Measurements from ENCODE around the gene RCVRN.
"Not testable (repeated sequence)": the region's sequence is repeated elsewhere in the genome, so short reads cannot be mapped to it uniquely, and the experiment has no call there.

RCVRN gene

DNA sequence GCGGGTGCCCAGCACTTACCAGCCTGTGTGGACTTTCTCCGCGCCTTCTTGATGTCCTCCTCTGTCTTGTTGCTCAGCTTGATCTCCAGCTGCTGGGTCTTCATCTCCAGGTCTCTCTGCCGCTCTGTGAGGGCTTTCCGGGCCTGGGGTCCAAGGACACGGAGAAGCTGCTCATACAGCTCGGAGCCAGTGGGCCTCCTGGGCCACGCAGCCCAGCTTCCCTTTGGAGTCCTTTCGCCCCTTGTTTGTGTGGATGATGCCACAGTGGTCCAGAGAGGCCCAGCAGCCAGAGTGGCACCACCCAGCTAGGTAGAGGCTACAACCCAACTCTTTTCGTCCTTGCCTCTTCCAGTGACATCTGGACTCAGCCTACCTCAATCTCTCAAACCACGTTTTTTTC, 20.4 kb upstream of the RCVRN start:
- TF ChIP-seq, protein P1, sequence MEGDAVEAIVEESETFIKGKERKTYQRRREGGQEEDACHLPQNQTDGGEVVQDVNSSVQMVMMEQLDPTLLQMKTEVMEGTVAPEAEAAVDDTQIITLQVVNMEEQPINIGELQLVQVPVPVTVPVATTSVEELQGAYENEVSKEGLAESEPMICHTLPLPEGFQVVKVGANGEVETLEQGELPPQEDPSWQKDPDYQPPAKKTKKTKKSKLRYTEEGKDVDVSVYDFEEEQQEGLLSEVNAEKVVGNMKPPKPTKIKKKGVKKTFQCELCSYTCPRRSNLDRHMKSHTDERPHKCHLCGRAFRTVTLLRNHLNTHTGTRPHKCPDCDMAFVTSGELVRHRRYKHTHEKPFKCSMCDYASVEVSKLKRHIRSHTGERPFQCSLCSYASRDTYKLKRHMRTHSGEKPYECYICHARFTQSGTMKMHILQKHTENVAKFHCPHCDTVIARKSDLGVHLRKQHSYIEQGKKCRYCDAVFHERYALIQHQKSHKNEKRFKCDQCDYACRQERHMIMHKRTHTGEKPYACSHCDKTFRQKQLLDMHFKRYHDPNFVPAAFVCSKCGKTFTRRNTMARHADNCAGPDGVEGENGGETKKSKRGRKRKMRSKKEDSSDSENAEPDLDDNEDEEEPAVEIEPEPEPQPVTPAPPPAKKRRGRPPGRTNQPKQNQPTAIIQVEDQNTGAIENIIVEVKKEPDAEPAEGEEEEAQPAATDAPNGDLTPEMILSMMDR (IDR thresholded peaks at IDR 0.05; ENCODE audit: insufficient read depth, low read depth, low read length, missing control alignments), result no peak
- DNase-seq (ENCODE audit: low read depth), result no peak
- no peak overlapping the region for H3K4me3 ChIP-seq (ENCODE audit: low read depth, low read length)

DNA sequence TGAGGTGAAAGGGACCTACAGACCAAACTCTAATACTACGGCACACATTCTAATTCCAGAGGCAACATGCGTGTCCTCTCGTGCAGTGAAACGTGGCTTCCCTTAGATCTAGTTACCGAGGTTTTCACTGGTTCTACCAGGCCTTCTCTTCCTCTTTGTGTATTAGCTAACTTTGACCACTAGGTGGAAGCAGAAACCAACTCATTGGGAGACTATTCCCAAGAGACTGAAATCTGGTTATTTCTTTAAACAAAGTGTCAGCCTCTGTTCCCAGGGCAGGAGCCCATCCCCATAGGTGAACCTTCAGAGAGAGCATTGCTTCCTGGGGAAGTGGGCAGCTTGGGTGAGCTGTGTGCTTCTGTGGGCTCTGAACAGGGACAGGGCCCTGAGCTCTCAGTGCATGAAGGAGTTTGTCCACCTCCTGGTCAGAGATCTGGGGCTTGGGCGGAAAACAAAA, 19.7 kb upstream of the RCVRN start:
- peak; percentile 73 for DNase-seq (ENCODE audit: low read depth)
- no peak overlapping the region for H3K4me3 ChIP-seq (ENCODE audit: low read depth, low read length)
- TF ChIP-seq, protein P1 (IDR thresholded peaks at IDR 0.05; ENCODE audit: insufficient read depth, low read depth, low read length, missing control alignments), result peak; percentile 82

DNA sequence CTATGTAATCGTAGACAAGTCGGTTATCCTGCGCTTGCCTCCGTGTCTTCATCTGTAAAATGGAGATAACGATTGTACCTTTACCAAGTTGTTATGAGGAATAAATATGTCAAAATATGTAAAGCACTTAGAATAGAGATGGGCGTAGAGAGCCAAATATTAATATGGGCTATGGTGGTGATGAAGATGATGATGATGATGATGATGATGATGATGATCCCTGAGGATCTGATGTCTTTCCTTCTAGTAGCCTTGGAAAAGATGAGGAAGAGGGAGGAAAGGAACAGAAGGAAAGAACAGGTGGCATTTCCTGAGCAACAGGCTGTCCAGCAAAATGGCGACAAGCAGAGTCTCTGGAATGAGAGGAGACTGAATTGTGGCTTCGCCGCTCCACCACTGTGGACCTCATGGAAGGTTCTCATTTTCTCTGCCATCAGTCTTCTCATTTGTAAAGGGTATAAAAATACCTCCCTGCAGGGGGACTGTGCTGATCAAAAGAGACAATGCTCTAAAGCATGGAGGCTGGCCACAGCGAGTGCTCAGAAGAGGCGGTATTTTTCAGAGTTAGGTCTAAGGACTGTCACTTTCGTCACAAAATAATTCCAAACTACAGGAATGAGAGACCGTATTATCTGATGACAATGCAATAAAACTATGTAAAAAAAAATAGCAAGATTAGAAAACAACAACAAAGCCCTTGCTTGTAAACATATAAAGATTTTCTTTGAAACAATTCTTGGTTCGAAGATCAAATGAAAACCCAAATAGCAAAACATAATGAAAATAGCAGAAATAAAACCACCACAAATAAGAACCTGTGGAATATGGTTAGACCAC, 17.2 kb upstream of the RCVRN start:
- no peak overlapping the region for H3K4me3 ChIP-seq (ENCODE audit: low read depth, low read length)
- TF ChIP-seq, protein P1 (IDR thresholded peaks at IDR 0.05; ENCODE audit: insufficient read depth, low read depth, low read length, missing control alignments), result no peak
- no peak for DNase-seq (ENCODE audit: low read depth)

DNA sequence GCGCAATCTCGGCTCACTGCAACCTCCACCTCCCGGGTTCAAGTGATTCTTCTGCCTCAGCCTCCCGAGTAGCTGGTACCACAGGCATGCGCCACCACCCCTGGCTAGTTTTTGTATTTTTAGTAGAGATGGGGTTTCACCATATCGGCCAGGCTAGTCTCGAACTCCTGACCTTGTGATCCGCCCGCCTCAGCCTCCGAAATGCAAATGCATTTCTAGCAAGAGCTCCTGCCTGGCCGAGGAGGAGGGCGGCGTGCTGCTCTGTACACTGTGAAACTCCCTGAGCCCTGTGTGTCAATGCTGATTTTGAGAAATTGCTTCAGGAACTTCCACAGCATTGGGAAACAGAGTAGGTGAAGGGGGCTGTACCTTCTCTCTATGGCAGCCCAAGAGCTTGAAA, 16.1 kb upstream of the RCVRN start:
- not testable (repeated sequence) for H3K4me3 ChIP-seq (ENCODE audit: low read depth, low read length); DNase-seq (ENCODE audit: low read depth)

DNA sequence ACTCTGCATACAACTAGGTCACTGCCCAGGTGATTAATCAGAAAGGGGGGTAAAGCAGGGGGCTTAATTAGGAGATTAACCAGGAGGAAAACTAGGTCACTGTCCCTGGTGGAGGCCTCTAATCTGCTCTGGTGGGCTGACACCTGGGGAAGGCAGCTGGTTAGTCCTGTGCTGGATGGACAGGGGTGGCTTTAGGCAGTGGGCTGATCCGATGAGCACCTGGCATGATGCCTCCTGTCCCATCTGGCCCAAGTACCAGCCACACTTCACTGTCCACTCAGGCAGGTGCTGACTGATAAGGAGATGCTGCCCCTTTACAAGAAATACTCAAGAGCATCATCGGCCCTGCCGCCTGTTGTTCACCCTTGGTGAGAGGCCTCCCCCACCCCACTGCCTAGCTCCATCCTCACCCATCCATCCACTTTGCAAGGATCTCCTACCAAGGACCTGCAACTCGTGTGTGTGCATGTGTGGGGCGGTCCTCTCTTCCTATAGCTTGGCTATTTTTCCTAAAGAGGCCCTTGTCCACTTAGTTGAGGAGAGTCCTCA, 13.8 kb upstream of the RCVRN start:
- no peak for DNase-seq (ENCODE audit: low read depth)
- TF ChIP-seq, protein P1 (IDR thresholded peaks at IDR 0.05; ENCODE audit: insufficient read depth, low read depth, low read length, missing control alignments), result no peak

DNA sequence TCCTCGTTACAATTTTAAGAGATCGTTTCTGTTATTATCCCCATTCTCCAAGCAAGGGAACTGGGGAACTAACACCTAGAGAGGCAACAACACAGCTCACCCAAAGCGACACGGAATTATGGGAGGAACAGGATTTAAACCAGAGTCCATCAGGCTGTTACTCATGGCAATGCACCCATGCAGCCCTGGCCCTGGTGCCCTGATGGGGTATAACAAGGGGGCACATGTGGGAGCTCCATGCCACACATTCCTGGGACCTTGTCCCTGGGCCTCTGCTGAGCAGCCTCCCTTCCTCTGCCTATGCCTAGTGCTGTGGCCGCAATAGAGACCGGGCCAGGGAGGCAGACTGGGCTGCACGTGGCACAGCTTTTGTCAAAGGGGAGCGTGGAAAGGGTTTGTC, 13.3 kb upstream of the RCVRN start:
- TF ChIP-seq, protein P1 (IDR thresholded peaks at IDR 0.05; ENCODE audit: insufficient read depth, low read depth, low read length, missing control alignments), result no peak
- H3K4me3 ChIP-seq (ENCODE audit: low read depth, low read length), result no peak overlapping the region
- DNase-seq (ENCODE audit: low read depth), result no peak

More for the DNA sequence above, 13.8 kb upstream of the RCVRN start:
- no peak overlapping the region for H3K4me3 ChIP-seq (ENCODE audit: low read depth, low read length)

DNA sequence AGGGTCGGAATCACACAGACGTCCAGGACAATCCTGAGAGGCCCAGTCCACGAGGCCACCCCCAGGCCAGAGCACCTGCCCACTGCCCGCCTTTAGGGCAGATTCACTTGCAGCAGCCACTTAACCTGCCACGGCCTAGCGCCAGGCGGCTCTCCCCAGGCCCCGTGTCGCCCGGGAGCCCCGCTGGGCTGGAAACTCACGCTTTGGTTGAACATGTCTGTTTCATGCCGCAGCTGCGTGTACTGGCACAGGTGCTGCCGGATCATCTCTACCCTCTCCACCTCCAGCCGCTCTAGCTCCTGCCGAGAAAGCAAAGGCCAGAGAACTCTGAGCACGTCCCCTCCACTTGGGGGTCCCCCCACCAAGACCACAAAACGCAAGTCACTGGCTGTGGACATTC, 12.7 kb upstream of the RCVRN start:
- DNase-seq (ENCODE audit: low read depth), result no peak
- H3K4me3 ChIP-seq (ENCODE audit: low read depth, low read length), result no peak overlapping the region
- TF ChIP-seq, protein P1 (IDR thresholded peaks at IDR 0.05; ENCODE audit: insufficient read depth, low read depth, low read length, missing control alignments), result no peak
